Osteocyte (in vitro differentiated cells): ENCODE data around the gene NFIB. TPM values are rescaled to one million over a fixed set of nuclear protein-coding genes. Genes with fewer than 3 reads are reported as not detected.

Experiments
- DNase-seq: peaks from one replicate; pipeline ENCODE4 v3.0.0; 2021; ENCODE audit warnings: mixed read lengths; ENCODE audit not compliant: unreplicated experiment; ENCODE audit errors: extremely low spot score
- H3K27ac Mint-ChIP-seq: one replicate; pipeline ENCODE4 v1.8.0; 2021; ENCODE audit warnings: mild to moderate bottlenecking, mixed read lengths; ENCODE audit not compliant: unreplicated experiment
- H3K27me3 Mint-ChIP-seq: one replicate; pipeline ENCODE4 v1.8.0; 2021; ENCODE audit warnings: mixed read lengths; ENCODE audit not compliant: unreplicated experiment
- H3K36me3 Mint-ChIP-seq: one replicate; pipeline ENCODE4 v1.8.0; 2021; ENCODE audit warnings: mixed read lengths; ENCODE audit not compliant: unreplicated experiment
- H3K4me1 Mint-ChIP-seq: one replicate; pipeline ENCODE4 v1.8.0; 2021; ENCODE audit warnings: mixed read lengths; ENCODE audit not compliant: unreplicated experiment
- H3K4me3 Mint-ChIP-seq: one replicate; pipeline ENCODE4 v1.8.0; 2021; ENCODE audit warnings: mild to moderate bottlenecking, moderate library complexity, mixed read lengths; ENCODE audit not compliant: unreplicated experiment
- H3K9me3 Mint-ChIP-seq: one replicate; pipeline ENCODE4 v1.8.0; 2021; ENCODE audit warnings: mixed read lengths; ENCODE audit not compliant: unreplicated experiment
- CTCF ChIP-seq: fragments of 200-600 bp; sonication (generic); IDR thresholded peaks from 2 replicates; pipeline ENCODE4 v1.5.0; 2021; ENCODE audit warnings: antibody characterized with exemption, mild to moderate bottlenecking, moderate library complexity
- total RNA-seq: library from RNA; stranded (reverse); gene quantifications from 2 replicates; pipeline ENCODE4 v1.2.1, GENCODE V29; 2021

Gene NFIB
- total RNA-seq, 1 donor from 2014 or later = 36.1 TPM

- Mint-ChIP-seq H3K27ac (no peak overlapping the region), H3K36me3 (peaks cover 4% of the 10 kb centered on the region), H3K9me3 (no peaks in the 10 kb centered on the region), H3K4me3 (no peak overlapping the region), H3K27me3 (no peaks in the 10 kb centered on the region), H3K4me1 (peaks cover 12% of the 10 kb centered on the region)
- no peak for DNase-seq
- TF ChIP-seq CTCF = no peak
Observed at GRCh38 chr9:14148501-14149103, 165.3 kb downstream of the NFIB start.

DNA sequence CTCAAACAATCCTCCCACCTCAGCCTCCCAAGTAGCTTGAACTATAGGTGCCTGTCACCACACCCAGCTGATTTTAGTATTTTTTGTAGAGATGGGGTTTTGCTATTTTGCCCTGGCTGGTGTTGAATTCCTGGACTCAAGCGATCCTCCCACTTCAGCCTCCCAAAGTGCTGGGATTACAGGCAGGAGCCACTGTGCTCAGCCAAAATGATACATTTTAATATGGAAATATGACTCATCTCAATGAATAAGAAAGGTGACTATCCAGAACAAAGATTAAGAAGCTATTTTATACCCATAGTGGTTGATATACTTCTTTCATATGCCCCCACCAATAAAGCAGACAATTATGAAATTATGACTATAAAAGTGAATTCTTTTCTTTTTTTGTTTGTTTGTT is 166.2 kb downstream of the NFIB start:
- no peak for DNase-seq
- Mint-ChIP-seq H3K4me1 (peaks cover 7% of the 10 kb centered on the region), H3K27ac (no peak overlapping the region), H3K36me3 (peaks cover 4% of the 10 kb centered on the region), H3K4me3 (no peak overlapping the region), H3K27me3 (no peaks in the 10 kb centered on the region), H3K9me3 (no peaks in the 10 kb centered on the region)
- no peak for TF ChIP-seq CTCF

DNA sequence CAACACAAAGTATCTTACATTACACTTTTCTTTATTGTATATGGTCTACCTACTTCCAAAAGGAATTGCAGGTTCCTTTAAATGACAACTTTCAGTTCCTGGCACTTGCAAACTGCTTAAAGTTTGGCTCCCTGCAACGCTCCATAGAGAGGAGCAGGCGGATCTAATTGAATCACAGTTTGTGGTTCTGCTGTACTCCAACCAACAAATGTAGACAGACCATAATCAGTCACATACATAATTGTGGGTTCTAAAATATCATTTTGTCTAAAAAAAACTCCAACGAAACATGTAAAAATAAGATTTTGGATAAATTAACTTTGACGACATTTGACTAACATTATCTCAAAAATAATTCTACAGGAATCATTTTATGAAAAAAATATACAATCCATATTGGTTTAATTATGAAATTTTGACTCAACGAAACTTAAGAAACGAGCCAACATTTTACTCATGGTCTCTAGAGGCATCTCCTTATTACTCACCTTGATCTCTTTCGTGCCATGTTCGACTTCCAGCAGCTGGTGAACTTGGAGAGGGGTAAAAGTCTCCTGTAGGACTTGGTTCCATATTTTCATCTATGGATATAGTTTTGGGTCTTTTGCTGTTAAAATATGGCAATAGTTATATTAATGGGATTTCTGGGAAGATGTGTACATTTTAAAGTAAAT is 167.6 kb downstream of the NFIB start:
- peaks cover 5% of the 10 kb centered on the region for H3K4me1 Mint-ChIP-seq
- H3K36me3 Mint-ChIP-seq = peaks cover 9% of the 10 kb centered on the region
- no peak overlapping the region for H3K27ac Mint-ChIP-seq
- no peak for TF ChIP-seq CTCF
- H3K4me3 Mint-ChIP-seq = no peak overlapping the region
- H3K9me3 Mint-ChIP-seq = peaks cover 5% of the 10 kb centered on the region
- no peaks in the 10 kb centered on the region for H3K27me3 Mint-ChIP-seq
- DNase-seq = no peak

GRCh38 chr9:14144215-14144614 is 169.7 kb downstream of the NFIB start:
- Mint-ChIP-seq H3K4me1 (peaks cover 5% of the 10 kb centered on the region), H3K27me3 (no peaks in the 10 kb centered on the region), H3K36me3 (peaks cover 7% of the 10 kb centered on the region), H3K27ac (no peak overlapping the region), H3K4me3 (no peak overlapping the region), H3K9me3 (peaks cover 5% of the 10 kb centered on the region)
- no peak for DNase-seq
- no peak for TF ChIP-seq CTCF

- Mint-ChIP-seq H3K36me3 (peaks cover 12% of the 10 kb centered on the region), H3K9me3 (peaks cover 5% of the 10 kb centered on the region), H3K27me3 (no peaks in the 10 kb centered on the region), H3K27ac (no peak overlapping the region), H3K4me1 (peaks cover 3% of the 10 kb centered on the region), H3K4me3 (no peak overlapping the region)
- TF ChIP-seq CTCF = no peak
- no peak for DNase-seq
Observed at GRCh38 chr9:14141699-14142098, 172.2 kb downstream of the NFIB start.
